ENCODE results near the gene FLOT1. TPM values are rescaled to one million over a fixed set of nuclear protein-coding genes. Genes with fewer than 3 reads are reported as not detected.
A peak's percentile ranks its signal among the peaks of the same experiment; 100 is the strongest.

Gene FLOT1
- total and polyA plus RNA-seq, 2 of the 13 experiments (the other 11 are each of a cell fraction or from before 2014, with no cell fraction given): 82.3 to 130 TPM

DNA sequence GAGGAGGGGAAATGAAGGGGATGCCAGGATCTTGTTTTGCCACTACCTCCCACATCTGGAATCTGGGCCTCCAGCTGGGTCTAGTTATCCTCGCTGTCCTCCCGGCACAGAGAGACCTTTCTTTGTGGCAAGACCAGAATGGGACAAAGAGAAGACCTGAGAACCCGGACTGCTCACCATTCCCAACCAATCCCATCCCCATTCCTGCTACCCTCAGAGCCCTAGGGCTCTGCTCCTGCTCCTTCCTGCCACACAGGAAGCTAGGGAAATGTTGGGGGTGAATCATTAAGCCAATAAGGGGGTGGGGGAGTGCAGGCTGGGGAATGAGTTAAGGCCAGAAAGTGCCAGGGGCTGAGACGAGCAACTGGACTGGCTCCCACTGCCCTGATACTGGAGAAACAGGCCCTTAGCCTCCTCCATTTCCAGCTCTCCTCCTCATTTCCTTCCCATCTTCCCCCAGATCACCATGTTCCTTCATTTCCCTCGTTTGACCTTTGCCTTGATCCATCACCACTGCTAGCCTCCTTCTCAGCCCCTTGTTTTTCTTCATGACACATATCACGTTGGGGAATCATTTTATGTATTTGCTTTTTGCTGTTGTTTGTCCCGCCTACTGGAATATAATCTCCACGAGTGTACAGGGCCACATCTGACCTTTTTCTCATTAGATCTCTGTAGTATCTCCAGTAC lies 6.5 kb upstream of the FLOT1 start (continued):
- TF ChIP-seq, protein P1, sequence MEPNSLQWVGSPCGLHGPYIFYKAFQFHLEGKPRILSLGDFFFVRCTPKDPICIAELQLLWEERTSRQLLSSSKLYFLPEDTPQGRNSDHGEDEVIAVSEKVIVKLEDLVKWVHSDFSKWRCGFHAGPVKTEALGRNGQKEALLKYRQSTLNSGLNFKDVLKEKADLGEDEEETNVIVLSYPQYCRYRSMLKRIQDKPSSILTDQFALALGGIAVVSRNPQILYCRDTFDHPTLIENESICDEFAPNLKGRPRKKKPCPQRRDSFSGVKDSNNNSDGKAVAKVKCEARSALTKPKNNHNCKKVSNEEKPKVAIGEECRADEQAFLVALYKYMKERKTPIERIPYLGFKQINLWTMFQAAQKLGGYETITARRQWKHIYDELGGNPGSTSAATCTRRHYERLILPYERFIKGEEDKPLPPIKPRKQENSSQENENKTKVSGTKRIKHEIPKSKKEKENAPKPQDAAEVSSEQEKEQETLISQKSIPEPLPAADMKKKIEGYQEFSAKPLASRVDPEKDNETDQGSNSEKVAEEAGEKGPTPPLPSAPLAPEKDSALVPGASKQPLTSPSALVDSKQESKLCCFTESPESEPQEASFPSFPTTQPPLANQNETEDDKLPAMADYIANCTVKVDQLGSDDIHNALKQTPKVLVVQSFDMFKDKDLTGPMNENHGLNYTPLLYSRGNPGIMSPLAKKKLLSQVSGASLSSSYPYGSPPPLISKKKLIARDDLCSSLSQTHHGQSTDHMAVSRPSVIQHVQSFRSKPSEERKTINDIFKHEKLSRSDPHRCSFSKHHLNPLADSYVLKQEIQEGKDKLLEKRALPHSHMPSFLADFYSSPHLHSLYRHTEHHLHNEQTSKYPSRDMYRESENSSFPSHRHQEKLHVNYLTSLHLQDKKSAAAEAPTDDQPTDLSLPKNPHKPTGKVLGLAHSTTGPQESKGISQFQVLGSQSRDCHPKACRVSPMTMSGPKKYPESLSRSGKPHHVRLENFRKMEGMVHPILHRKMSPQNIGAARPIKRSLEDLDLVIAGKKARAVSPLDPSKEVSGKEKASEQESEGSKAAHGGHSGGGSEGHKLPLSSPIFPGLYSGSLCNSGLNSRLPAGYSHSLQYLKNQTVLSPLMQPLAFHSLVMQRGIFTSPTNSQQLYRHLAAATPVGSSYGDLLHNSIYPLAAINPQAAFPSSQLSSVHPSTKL (CRISPR knock-in tag; IDR thresholded peaks at IDR 0.05): peak; percentile 59; the same call in 1 of the 2 replicates
- TF ChIP-seq, protein P2, sequence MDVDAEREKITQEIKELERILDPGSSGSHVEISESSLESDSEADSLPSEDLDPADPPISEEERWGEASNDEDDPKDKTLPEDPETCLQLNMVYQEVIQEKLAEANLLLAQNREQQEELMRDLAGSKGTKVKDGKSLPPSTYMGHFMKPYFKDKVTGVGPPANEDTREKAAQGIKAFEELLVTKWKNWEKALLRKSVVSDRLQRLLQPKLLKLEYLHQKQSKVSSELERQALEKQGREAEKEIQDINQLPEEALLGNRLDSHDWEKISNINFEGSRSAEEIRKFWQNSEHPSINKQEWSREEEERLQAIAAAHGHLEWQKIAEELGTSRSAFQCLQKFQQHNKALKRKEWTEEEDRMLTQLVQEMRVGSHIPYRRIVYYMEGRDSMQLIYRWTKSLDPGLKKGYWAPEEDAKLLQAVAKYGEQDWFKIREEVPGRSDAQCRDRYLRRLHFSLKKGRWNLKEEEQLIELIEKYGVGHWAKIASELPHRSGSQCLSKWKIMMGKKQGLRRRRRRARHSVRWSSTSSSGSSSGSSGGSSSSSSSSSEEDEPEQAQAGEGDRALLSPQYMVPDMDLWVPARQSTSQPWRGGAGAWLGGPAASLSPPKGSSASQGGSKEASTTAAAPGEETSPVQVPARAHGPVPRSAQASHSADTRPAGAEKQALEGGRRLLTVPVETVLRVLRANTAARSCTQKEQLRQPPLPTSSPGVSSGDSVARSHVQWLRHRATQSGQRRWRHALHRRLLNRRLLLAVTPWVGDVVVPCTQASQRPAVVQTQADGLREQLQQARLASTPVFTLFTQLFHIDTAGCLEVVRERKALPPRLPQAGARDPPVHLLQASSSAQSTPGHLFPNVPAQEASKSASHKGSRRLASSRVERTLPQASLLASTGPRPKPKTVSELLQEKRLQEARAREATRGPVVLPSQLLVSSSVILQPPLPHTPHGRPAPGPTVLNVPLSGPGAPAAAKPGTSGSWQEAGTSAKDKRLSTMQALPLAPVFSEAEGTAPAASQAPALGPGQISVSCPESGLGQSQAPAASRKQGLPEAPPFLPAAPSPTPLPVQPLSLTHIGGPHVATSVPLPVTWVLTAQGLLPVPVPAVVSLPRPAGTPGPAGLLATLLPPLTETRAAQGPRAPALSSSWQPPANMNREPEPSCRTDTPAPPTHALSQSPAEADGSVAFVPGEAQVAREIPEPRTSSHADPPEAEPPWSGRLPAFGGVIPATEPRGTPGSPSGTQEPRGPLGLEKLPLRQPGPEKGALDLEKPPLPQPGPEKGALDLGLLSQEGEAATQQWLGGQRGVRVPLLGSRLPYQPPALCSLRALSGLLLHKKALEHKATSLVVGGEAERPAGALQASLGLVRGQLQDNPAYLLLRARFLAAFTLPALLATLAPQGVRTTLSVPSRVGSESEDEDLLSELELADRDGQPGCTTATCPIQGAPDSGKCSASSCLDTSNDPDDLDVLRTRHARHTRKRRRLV (CRISPR knock-in tag; IDR thresholded peaks at IDR 0.05): 0 out of 2 replicates have a peak, but pooled peaks have one; percentile 48
- peak; percentile 49; the same call in 1 of the 2 replicates for TF ChIP-seq YEATS2 (CRISPR knock-in tag; IDR thresholded peaks at IDR 0.05; ENCODE audit: borderline replicate concordance)
- peak; percentile 32; the same call in 1 of the 2 replicates for TF ChIP-seq ZNF431 (CRISPR knock-in tag; IDR thresholded peaks at IDR 0.05; ENCODE audit: borderline replicate concordance, low read depth)
- peak; percentile 41; the same call in 1 of the 2 replicates for TF ChIP-seq ZNF7 (CRISPR knock-in tag; IDR thresholded peaks at IDR 0.05)
- TF ChIP-seq ZIK1 (CRISPR knock-in tag; IDR thresholded peaks at IDR 0.05; ENCODE audit: borderline replicate concordance, low read depth): peak; percentile 80
- TF ChIP-seq HOXA3 (CRISPR knock-in tag; IDR thresholded peaks at IDR 0.05): 0 out of 2 replicates have a peak, but pooled peaks have one; percentile 5
- no peak for TF ChIP-seq NFE2 (CRISPR knock-in tag; IDR thresholded peaks at IDR 0.05)
- 0 out of 2 replicates have a peak, but pooled peaks have one; percentile 14 for TF ChIP-seq KDM6A (CRISPR knock-in tag; IDR thresholded peaks at IDR 0.05; ENCODE audit: low read depth)
- TF ChIP-seq SRY (CRISPR knock-in tag; IDR thresholded peaks at IDR 0.05): 0 out of 2 replicates have a peak, but pooled peaks have one; percentile 71
- TF ChIP-seq, protein P3, sequence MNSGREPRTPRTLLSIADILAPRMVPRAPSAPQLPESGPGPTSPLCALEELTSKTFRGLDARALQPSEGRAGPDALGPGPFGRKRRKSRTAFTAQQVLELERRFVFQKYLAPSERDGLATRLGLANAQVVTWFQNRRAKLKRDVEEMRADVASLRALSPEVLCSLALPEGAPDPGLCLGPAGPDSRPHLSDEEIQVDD (CRISPR knock-in tag; IDR thresholded peaks at IDR 0.05; ENCODE audit: borderline replicate concordance): peak; percentile 33; the same call in 1 of the 2 replicates
- no peak for TF ChIP-seq ZNF737 (CRISPR knock-in tag; IDR thresholded peaks at IDR 0.05; ENCODE audit: borderline replicate concordance)
- 0 out of 2 replicates have a peak, but pooled peaks have one; percentile 22 for TF ChIP-seq ZNF543 (CRISPR knock-in tag; IDR thresholded peaks at IDR 0.05)
- TF ChIP-seq CBX5 (CRISPR knock-in tag; IDR thresholded peaks at IDR 0.05; ENCODE audit: borderline replicate concordance): peak; percentile 45; the same call in 1 of the 2 replicates
- no peak; the same call in 1 of the 2 replicates for TF ChIP-seq SMC3 (IDR thresholded peaks at IDR 0.05; ENCODE audit: low read length)
- peak; percentile 12; the same call in 1 of the 2 replicates for TF ChIP-seq NFYC (CRISPR knock-in tag; IDR thresholded peaks at IDR 0.05)
- peak in 1 of 2 experiments; percentile 60; a peak in 1 of 4 replicates for TF ChIP-seq KLF16 (CRISPR knock-in tag; IDR thresholded peaks at IDR 0.05)
